ENCODE results near the gene ERRFI1. TPM values are rescaled to one million over a fixed set of nuclear protein-coding genes. Genes with fewer than 3 reads are reported as not detected.

ERRFI1 gene
- total RNA-seq, 8 experiments from 2014 or later = 7.2 to 63.4 (median 41.7) TPM

DNA sequence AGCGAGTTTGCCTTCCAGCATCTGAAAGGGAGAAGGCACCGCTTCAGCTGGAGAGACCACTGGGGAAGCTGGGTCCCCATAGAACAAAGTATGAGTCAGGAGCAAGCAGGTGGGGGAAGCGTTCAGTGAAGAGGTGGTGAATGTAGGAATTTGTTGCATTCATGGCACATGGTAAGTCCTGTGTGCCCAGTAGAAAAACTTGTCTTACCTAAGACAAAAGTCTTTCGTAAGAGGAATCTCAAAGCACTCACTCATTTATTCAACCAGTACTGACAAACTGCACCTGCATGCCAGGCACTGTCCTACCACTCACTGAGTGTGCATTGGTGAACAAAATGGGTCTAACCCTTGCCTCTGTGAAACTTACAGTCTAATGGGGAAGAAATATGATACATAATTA is 9.2 kb upstream of the ERRFI1 start:
- Histone ChIP-seq H3K4me1 (replicated peaks in 1 of 2) (no peaks in the 10 kb centered on the region), H3K4me3 (no peak overlapping the region), H3K27ac (no peak overlapping the region)
- WGBS, 10 experiments = 60 to 100% (median 83%) methylated on average over 1 to 3 of the region's 4 CpGs; no CpG with 5 or more reads in 3 of the 10 experiments
- in situ Hi-C loops (cut with MboI; ENCODE audit: low pct_unique_long_range_greater_than_20kb in 2 of 9, low sequenced_read_pairs in 9 of 9, unreplicated experiment in 9 of 9) = loop anchor here in 2 of 9 experiments (10.0 to 25.0 kb wide), 2 partner anchors 277 to 280 kb away; partner anchors contain the start of gene SLC45A1 (in 2 of the 2)
- ATAC-seq (replicated peaks in 6 of 8) = no peak

- no peak overlapping the region for H3K4me3 ChIP-seq
- H3K27ac ChIP-seq = no peak overlapping the region
- no peak for ATAC-seq (replicated peaks in 6 of 8)
- in situ Hi-C loops (cut with MboI; ENCODE audit: low pct_unique_long_range_greater_than_20kb in 2 of 9, low sequenced_read_pairs in 9 of 9, unreplicated experiment in 9 of 9) = loop anchor here in 2 of 9 experiments (10.0 to 25.0 kb wide), 2 partner anchors 279 to 281 kb away; partner anchors contain the start of gene SLC45A1 (in 2 of the 2)
- H3K4me1 ChIP-seq (replicated peaks in 1 of 2) = peaks cover under 1% of the 10 kb centered on the region in 2 donors
- 71 to 100% (median 92%) methylated on average over 1 to 6 of the region's 6 CpGs for WGBS, 10 experiments
These were observed 7.2 kb upstream of the ERRFI1 start for GRCh38 chr1:8033322-8033721.

DNA sequence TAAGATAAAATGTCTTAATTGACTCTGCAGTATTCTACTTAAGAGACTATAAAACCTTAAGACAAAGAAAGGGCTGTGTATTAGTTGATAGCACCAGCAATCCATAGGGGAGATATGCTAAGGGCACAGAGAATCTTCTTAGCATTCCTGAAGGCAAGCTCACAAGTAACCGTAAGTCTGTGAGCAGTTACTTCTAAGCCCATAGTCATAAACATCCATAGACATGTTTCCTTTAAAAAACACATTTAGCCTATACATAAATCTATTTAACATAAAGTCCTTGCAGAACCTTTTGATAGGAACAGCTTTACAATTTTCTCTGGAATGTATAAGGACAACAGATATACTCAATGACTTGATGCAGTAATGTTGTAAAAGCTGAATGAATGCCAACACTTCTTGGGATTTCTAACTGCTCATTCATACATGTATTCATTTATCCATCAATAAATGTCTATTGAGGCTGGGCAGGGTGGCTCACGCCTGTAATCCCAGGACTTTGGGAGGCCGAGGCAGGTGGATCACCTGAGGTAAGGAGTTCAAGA is 6.3 kb upstream of the ERRFI1 start:
- H3K4me3 ChIP-seq = no peak overlapping the region
- WGBS, 10 experiments = 63 to 100% (median 100%) methylated on average over 1 to 3 of the region's 3 CpGs; no CpG with 5 or more reads in 1 of the 10 experiments
- ATAC-seq (replicated peaks in 6 of 8) = no peak
- no peak overlapping the region for H3K27ac ChIP-seq
- in situ Hi-C loops (cut with MboI; ENCODE audit: low pct_unique_long_range_greater_than_20kb in 2 of 9, low sequenced_read_pairs in 9 of 9, unreplicated experiment in 9 of 9) = loop anchor here in 2 of 9 experiments (10.0 to 25.0 kb wide), 2 partner anchors 280 to 282 kb away; partner anchors contain the start of gene SLC45A1 (in 2 of the 2)
- peaks cover 9% of the 10 kb centered on the region in 2 donors for H3K4me1 ChIP-seq (replicated peaks in 1 of 2)

DNA sequence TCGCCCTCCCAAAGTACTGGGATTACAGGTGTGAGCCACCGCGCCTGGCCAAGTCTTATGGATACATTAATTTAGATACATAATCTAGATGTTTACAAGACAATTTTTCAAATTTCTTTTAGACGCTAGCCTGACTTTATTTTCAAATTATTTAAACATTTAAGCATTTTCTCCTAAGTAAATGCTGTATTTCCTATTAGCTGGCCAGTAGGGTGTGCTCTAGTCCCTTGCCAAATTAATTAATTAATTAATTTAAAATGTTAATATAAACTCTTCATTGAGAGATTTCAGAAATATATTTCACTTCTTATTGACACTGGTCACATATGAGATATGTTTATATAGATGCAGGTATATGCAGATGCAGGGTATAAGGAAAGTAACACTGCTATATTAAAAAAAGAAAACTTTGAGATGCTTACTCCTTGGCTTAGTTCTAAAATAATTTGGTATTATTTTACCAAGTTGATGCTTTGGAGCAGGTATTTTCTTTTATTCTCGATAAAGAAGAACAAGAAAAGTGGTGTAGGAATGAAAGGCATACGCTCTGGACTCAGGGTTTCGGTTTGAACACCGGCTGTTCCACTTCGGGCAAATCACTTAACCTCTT is 5.2 kb upstream of the ERRFI1 start:
- in situ Hi-C loops (cut with MboI; ENCODE audit: low pct_unique_long_range_greater_than_20kb in 2 of 9, low sequenced_read_pairs in 9 of 9, unreplicated experiment in 9 of 9) = loop anchor here in 2 of 9 experiments (10.0 to 25.0 kb wide), 2 partner anchors 281 to 284 kb away; partner anchors contain the start of gene SLC45A1 (in 2 of the 2)
- 65 to 93% (median 83%) methylated on average over 2 to 9 of the region's 9 CpGs; no CpG with 5 or more reads in 1 of the 10 experiments for WGBS, 10 experiments

DNA sequence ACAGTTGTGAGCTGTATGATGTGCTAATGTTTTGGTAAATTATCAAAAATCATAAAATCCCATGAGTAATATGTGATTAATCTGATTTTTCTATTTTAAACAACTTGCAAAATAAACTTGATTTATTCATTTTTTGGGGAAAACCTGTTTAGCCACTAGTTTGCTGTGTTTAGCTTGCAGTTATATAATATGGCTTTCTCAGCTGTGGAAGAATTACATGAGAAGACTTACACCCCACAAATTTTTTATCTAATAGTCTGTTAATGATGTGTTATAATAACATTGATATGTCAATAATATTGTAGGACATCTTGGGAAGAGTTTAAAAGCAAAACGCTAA is 2.4 kb upstream of the ERRFI1 start:
- ATAC-seq (replicated peaks in 6 of 8) = no peak
- H3K27ac ChIP-seq = no peak overlapping the region
- 0 to 100% (median 32%) methylated on average over 1 of the region's 1 CpG; no CpG with 5 or more reads in 2 of the 10 experiments for whole genome bisulfite sequencing, 10 experiments
- in situ Hi-C loops (cut with MboI; ENCODE audit: low pct_unique_long_range_greater_than_20kb in 2 of 9, low sequenced_read_pairs in 9 of 9, unreplicated experiment in 9 of 9) = loop anchor here in 1 of 9 experiments (25.0 kb wide), 1 partner anchor 284 kb away; the partner anchor contains the start of gene SLC45A1
- H3K4me1 ChIP-seq (replicated peaks in 1 of 2) = peaks cover 22 to 27% of the 10 kb centered on the region in 2 donors
- no peak overlapping the region for H3K4me3 ChIP-seq

More for the DNA sequence above, 5.2 kb upstream of the ERRFI1 start:
- no peak for ATAC-seq (replicated peaks in 6 of 8)
- no peak overlapping the region for H3K4me3 ChIP-seq
- no peak overlapping the region for H3K27ac ChIP-seq
- H3K4me1 ChIP-seq (replicated peaks in 1 of 2) = peaks cover 13 to 15% of the 10 kb centered on the region in 2 donors

- H3K27ac ChIP-seq = no peak overlapping the region
- H3K4me1 ChIP-seq (replicated peaks in 1 of 2) = peaks cover 25 to 30% of the 10 kb centered on the region in 2 donors
- in situ Hi-C loops (cut with MboI; ENCODE audit: low pct_unique_long_range_greater_than_20kb in 2 of 9, low sequenced_read_pairs in 9 of 9, unreplicated experiment in 9 of 9) = loop anchor here in 1 of 9 experiments (25.0 kb wide), 1 partner anchor 284 kb away; the partner anchor contains the start of gene SLC45A1
- ATAC-seq (replicated peaks in 6 of 8) = no peak
- H3K4me3 ChIP-seq = peak overlapping the region in 1 of 5 donors; percentile 81
- WGBS, 10 experiments = 21 to 43% (median 35%) methylated on average over 2 to 8 of the region's 8 CpGs
These were observed 1.9 kb upstream of the ERRFI1 start for GRCh38 chr1:8027748-8028570.

DNA sequence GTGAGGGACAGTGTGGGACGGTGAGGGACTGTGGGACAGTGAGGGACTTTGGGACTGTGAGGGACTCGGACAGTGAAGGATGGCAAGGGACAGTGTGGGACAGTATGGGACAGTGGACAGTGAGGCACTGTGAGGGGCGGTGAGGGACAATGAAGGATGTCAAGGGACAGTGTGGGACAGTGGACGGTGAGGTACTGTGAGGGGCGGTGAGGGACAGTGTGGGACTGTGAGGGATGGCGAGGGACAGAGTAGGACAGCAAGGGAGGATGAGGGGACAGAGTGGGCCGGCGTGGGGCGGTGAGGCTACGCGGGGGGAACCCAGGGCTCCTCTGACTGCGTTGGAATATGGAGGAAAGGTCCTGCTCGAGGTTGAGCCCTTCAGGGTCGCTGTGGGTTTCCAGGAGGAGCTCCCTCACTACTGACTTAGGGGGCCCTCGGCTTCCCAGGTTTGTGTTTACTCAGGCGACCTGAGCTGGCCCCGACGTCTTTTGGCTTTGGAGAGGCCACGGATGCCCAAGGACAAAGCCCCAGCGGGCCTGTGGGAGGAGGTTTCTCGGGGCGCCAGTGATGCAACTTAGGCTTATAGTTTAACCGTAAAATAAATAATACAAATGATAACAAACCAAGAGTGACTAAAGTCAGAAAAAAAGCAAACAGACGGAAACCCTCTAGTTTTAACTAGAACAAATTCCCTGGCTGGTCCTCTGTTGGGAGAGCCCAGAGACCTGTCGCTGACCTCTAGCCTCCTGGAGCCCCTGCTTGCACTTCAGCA is 1.1 kb upstream of the ERRFI1 start:
- no peak for ATAC-seq (replicated peaks in 6 of 8)
- peak overlapping the region; percentile 52 to 81 (median 72) for H3K4me3 ChIP-seq
- peak overlapping the region; percentile 94 to 95 for H3K27ac ChIP-seq
- in situ Hi-C loops (cut with MboI; ENCODE audit: low pct_unique_long_range_greater_than_20kb in 2 of 9, low sequenced_read_pairs in 9 of 9, unreplicated experiment in 9 of 9) = loop anchor here in 1 of 9 experiments (25.0 kb wide), 1 partner anchor 285 kb away; the partner anchor contains the start of gene SLC45A1
- peaks cover 25 to 30% of the 10 kb centered on the region in 2 donors for H3K4me1 ChIP-seq (replicated peaks in 1 of 2)
- WGBS, 10 experiments = 16 to 100% (median 78%) methylated on average over 1 to 16 of the region's 25 CpGs

- H3K27ac ChIP-seq = peak overlapping the region; percentile 79 to 94
- WGBS, 10 experiments = 0 to 3% (median 0%) methylated on average over 3 to 15 of the region's 69 CpGs; no CpG with 5 or more reads in 7 of the 10 experiments
- peak in 3 of 8 experiments; percentile 19 to 57 (median 21) for ATAC-seq (replicated peaks in 6 of 8)
These were observed 401 bp downstream of the ERRFI1 start for GRCh38 chr1:8025671-8026144.

DNA sequence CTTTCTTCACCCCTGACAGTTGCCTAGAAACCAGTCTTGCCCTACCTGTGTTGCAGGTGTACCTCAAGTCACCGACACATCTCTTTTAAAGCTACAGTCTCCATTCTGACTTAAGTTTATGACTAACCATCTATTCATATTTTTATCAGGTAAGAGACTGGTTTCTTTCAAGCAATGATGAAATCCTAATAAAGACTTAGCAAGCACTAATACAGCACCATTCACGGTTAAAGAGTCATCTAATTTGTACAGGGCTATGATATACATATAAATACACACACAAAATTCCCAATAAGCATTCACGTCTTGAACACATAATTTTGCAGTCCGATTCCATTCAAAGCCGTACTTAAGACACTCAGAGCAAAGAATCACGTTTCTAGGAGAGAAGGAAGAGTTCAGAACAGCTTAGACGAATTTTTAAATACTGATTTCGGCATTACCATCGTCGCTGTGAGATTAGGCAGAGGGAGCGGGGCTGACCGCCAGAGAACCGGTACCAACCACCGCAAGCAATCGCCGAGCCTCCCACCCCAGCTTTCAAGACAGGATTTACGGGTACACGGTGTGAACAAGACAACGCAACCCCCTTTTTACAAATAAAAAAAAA is 943 bp downstream of the ERRFI1 start:
- Histone ChIP-seq H3K4me3 (peak overlapping the region; percentile 52 to 81 (median 72)), H3K4me1 (replicated peaks in 1 of 2) (peaks cover 33 to 40% of the 10 kb centered on the region in 2 donors), H3K27ac (peak overlapping the region; percentile 79 to 94)
- in situ Hi-C loops (cut with MboI; ENCODE audit: low pct_unique_long_range_greater_than_20kb in 2 of 9, low sequenced_read_pairs in 9 of 9, unreplicated experiment in 9 of 9) = loop anchor here in 1 of 9 experiments (25.0 kb wide), 1 partner anchor 287 kb away; the partner anchor contains the start of gene SLC45A1
- WGBS, 10 experiments = 0 to 8% (median 3%) methylated on average over 2 to 16 of the region's 19 CpGs; no CpG with 5 or more reads in 1 of the 10 experiments
- peak in 2 of 8 experiments; percentile 1 for ATAC-seq (replicated peaks in 6 of 8)

More at GRCh38 chr1:8025671-8026144, 401 bp downstream of the ERRFI1 start:
- H3K4me3 ChIP-seq = peak overlapping the region; percentile 52 to 81 (median 72)
- in situ Hi-C loops (cut with MboI; ENCODE audit: low pct_unique_long_range_greater_than_20kb in 2 of 9, low sequenced_read_pairs in 9 of 9, unreplicated experiment in 9 of 9) = loop anchor here in 1 of 9 experiments (25.0 kb wide), 1 partner anchor 287 kb away; the partner anchor contains the start of gene SLC45A1
- peaks cover 28 to 35% of the 10 kb centered on the region in 2 donors for H3K4me1 ChIP-seq (replicated peaks in 1 of 2)

- H3K27ac ChIP-seq = no peak overlapping the region
- in situ Hi-C loops (cut with MboI; ENCODE audit: low pct_unique_long_range_greater_than_20kb in 2 of 9, low sequenced_read_pairs in 9 of 9, unreplicated experiment in 9 of 9) = loop anchor here in 2 of 9 experiments (25.0 kb wide), 1 partner anchor 288 kb away; the partner anchor contains the start of gene SLC45A1 (in 2 of the 2)
- WGBS, 10 experiments = 78 to 100% (median 93%) methylated on average over 2 to 3 of the region's 3 CpGs
- ATAC-seq (replicated peaks in 6 of 8) = no peak
- H3K4me1 ChIP-seq (replicated peaks in 1 of 2) = peaks cover 40 to 49% of the 10 kb centered on the region in 2 donors
- H3K4me3 ChIP-seq = peak overlapping the region in 3 of 5 donors; percentile 52 to 81 (median 75)
These were observed 1.8 kb downstream of the ERRFI1 start for GRCh38 chr1:8024329-8024728.

DNA sequence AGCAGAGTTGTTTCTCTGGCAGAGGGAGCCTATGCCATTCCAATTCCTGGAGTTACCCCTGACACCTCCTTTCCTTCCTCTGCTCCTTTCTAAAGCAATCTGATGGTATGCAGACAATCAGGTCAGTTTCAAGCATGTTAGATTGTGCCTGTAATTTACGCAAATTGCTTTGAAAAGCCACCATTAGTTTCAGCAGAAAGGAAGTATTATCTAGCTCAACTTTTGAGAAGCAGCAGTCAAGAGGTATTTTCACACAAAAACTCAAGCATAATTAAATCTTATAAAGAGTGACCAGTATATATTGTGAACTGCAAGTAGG is 2.2 kb downstream of the ERRFI1 start:
- WGBS, 10 experiments = 0 to 83% (median 30%) methylated on average over 1 of the region's 1 CpG; no CpG with 5 or more reads in 2 of the 10 experiments
- in situ Hi-C loops (cut with MboI; ENCODE audit: low pct_unique_long_range_greater_than_20kb in 2 of 9, low sequenced_read_pairs in 9 of 9, unreplicated experiment in 9 of 9) = loop anchor here in 2 of 9 experiments (25.0 kb wide), 1 partner anchor 288 kb away; the partner anchor contains the start of gene SLC45A1 (in 2 of the 2)
- Histone ChIP-seq H3K4me1 (replicated peaks in 1 of 2) (peaks cover 44 to 52% of the 10 kb centered on the region in 2 donors), H3K4me3 (peak overlapping the region in 1 of 5 donors; percentile 52), H3K27ac (no peak overlapping the region)
- ATAC-seq (replicated peaks in 6 of 8) = no peak
